Stimulated activated CD4-positive, alpha-beta T cell treated with anti-CD3 and anti-CD28 coated beads, Interleukin-12 subunit alpha, Interleukin-12 subunit beta, amount 100 ng/mL, for 4 hours (primary cell): ENCODE results near the gene PCDHGA7.
"Not testable (repeated sequence)": the region's sequence is repeated elsewhere in the genome, so short reads cannot be mapped to it uniquely, and the experiment has no call there.

ENCODE experiments used
- DNase-seq: peaks from one replicate; pipeline ENCODE4 v3.0.0-alpha.2; 2020

PCDHGA7 gene

GRCh38 chr5:141369994-141370848 is 12.3 kb upstream of the PCDHGA7 start, which contains the start of gene PCDHGB3:
Gene PCDHGB3, plus strand, starts transcription at chr5:141370242. Its CDS starts 153 bp downstream, at chr5:141370395.
- DNase-seq = peak; percentile 11

- no peak for DNase-seq
These were observed 10.7 kb upstream of the PCDHGA7 start for GRCh38 chr5:141371572-141372475.

- DNase-seq = no peak
These were observed 8.7 kb upstream of the PCDHGA7 start, which contains the start of gene PCDHGA6 for GRCh38 chr5:141373673-141374317. Gene PCDHGA6, plus strand, starts transcription at chr5:141373891. Its CDS starts 193 bp downstream, at chr5:141374084.

GRCh38 chr5:141374627-141375026 is 7.9 kb upstream of the PCDHGA7 start:
- DNase-seq = no peak

- not testable (repeated sequence) for DNase-seq
These were observed 6.9 kb upstream of the PCDHGA7 start for GRCh38 chr5:141375444-141376155.

- no peak for DNase-seq
These were observed 803 bp downstream of the PCDHGA7 start for GRCh38 chr5:141383345-141383744.

- no peak for DNase-seq
These were observed 2.1 kb downstream of the PCDHGA7 start for GRCh38 chr5:141384471-141385267.

GRCh38 chr5:141387557-141388311 is 5.2 kb downstream of the PCDHGA7 start, which contains the start of gene PCDHGB4:
Gene PCDHGB4, plus strand, starts transcription at chr5:141387698. Its CDS starts 187 bp downstream, at chr5:141387885.
- DNase-seq = peak; percentile 20

- no peak for DNase-seq
These were observed 6.1 kb downstream of the PCDHGA7 start for GRCh38 chr5:141388661-141389060.

GRCh38 chr5:141389153-141390042 is 6.9 kb downstream of the PCDHGA7 start:
- DNase-seq = no peak

GRCh38 chr5:141392429-141393198 is 10.1 kb downstream of the PCDHGA7 start, which contains the start of gene PCDHGA8:
Gene PCDHGA8, plus strand, starts transcription at chr5:141392633. Its CDS starts 181 bp downstream, at chr5:141392814.
- no peak for DNase-seq

- no peak for DNase-seq
These were observed 10.7 kb downstream of the PCDHGA7 start for GRCh38 chr5:141393267-141393666.

- not testable (repeated sequence) for DNase-seq
These were observed 12.1 kb downstream of the PCDHGA7 start for GRCh38 chr5:141394401-141395187.

GRCh38 chr5:141397756-141398551 is 15.4 kb downstream of the PCDHGA7 start, which contains the start of gene PCDHGB5:
Gene PCDHGB5, plus strand, starts transcription at chr5:141397947. Its CDS starts 181 bp downstream, at chr5:141398128.
- peak; percentile 38 for DNase-seq

- DNase-seq = no peak
These were observed 16.1 kb downstream of the PCDHGA7 start for GRCh38 chr5:141398608-141399007.

GRCh38 chr5:141399555-141400258 is 17.2 kb downstream of the PCDHGA7 start:
- DNase-seq = no peak
